Measurements from ENCODE around the gene SH3GLB1. TPM values are rescaled to one million over a fixed set of nuclear protein-coding genes. Genes with fewer than 3 reads are reported as not detected.

SH3GLB1 gene
- total RNA-seq, 1 donor from 2014 or later: 138 TPM

DNA sequence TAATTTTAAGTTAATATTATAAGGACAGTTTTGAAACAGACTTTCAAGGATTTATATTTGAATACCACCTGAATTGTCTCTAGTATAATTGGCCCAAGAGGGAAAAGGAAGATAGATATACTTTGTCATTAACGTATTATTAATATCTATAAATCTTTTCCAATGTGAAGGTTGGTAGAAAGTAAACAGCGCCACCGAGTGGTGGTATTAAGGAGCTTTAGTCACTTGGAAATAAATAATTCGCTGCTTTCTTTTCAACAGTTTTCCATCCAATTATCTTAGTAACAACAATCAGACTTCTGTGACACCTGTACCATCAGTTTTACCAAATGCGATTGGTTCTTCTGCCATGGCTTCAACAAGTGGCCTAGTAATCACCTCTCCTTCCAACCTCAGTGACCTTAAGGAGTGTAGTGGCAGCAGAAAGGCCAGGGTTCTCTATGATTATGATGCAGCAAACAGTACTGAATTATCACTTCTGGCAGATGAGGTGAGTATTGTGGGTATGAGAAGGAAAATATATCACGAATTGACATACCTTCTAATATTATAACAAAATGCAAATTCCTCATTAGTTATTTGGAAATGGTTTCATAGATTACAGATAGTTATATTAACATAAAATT lies 37.7 kb downstream of the SH3GLB1 start:
- Mint-ChIP-seq H3K4me3 (ENCODE audit: unreplicated experiment) (no peak overlapping the region), H3K36me3 (ENCODE audit: low read depth, unreplicated experiment) (peaks cover 8% of the 10 kb centered on the region), H3K9me3 (ENCODE audit: unreplicated experiment) (no peaks in the 10 kb centered on the region), H3K4me1 (ENCODE audit: low read depth, unreplicated experiment) (peaks cover under 1% of the 10 kb centered on the region), H3K27ac (ENCODE audit: unreplicated experiment) (no peak overlapping the region), H3K27me3 (ENCODE audit: low read depth, unreplicated experiment) (no peaks in the 10 kb centered on the region)
- Histone ChIP-seq H4K20me1 (ENCODE audit: insufficient read depth, low read length) (peaks cover 18% of the 10 kb centered on the region), H3K9me3 (ENCODE audit: insufficient read depth, low read depth, low read length) (no peaks in the 10 kb centered on the region), H3K27me3 (ENCODE audit: insufficient read depth, low read length) (no peaks in the 10 kb centered on the region), H3K79me2 (ENCODE audit: insufficient read depth, low read length) (no peaks in the 10 kb centered on the region), H3K4me2 (ENCODE audit: low read length) (no peak overlapping the region), H3K9ac (ENCODE audit: low read length) (no peak overlapping the region), H3K4me3 (ENCODE audit: insufficient read depth, low read depth, low read length) (no peak overlapping the region), H3K27ac (ENCODE audit: low read depth, low read length) (no peak overlapping the region), H3K36me3 (ENCODE audit: insufficient read depth, low read length) (peaks cover 48% of the 10 kb centered on the region), H3K4me1 (ENCODE audit: insufficient read depth, low read length) (no peaks in the 10 kb centered on the region), H2AFZ (ENCODE audit: low read depth, low read length) (no peak overlapping the region)
- DNase-seq (ENCODE audit: low read depth) (no peak), FAIRE-seq (no peak)
- TF ChIP-seq, protein P1, sequence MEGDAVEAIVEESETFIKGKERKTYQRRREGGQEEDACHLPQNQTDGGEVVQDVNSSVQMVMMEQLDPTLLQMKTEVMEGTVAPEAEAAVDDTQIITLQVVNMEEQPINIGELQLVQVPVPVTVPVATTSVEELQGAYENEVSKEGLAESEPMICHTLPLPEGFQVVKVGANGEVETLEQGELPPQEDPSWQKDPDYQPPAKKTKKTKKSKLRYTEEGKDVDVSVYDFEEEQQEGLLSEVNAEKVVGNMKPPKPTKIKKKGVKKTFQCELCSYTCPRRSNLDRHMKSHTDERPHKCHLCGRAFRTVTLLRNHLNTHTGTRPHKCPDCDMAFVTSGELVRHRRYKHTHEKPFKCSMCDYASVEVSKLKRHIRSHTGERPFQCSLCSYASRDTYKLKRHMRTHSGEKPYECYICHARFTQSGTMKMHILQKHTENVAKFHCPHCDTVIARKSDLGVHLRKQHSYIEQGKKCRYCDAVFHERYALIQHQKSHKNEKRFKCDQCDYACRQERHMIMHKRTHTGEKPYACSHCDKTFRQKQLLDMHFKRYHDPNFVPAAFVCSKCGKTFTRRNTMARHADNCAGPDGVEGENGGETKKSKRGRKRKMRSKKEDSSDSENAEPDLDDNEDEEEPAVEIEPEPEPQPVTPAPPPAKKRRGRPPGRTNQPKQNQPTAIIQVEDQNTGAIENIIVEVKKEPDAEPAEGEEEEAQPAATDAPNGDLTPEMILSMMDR (IDR thresholded peaks at IDR 0.05; ENCODE audit: insufficient read depth, low read depth, low read length): peak; percentile 64
- TF ChIP-seq EZH2 (IDR thresholded peaks at IDR 0.05; ENCODE audit: insufficient read depth, low read length): no peak

GRCh38 chr1:86747304-86747703 lies 42.9 kb downstream of the SH3GLB1 start:
- H3K36me3 Mint-ChIP-seq (ENCODE audit: low read depth, unreplicated experiment): peaks cover 4% of the 10 kb centered on the region
- peaks cover 22% of the 10 kb centered on the region for H3K4me1 Mint-ChIP-seq (ENCODE audit: low read depth, unreplicated experiment)
- Histone ChIP-seq H4K20me1 (ENCODE audit: insufficient read depth, low read length) (peaks cover 8% of the 10 kb centered on the region), H3K36me3 (ENCODE audit: insufficient read depth, low read length) (peaks cover 22% of the 10 kb centered on the region), H3K9me3 (ENCODE audit: insufficient read depth, low read depth, low read length) (no peaks in the 10 kb centered on the region), H3K9ac (ENCODE audit: low read length) (no peak overlapping the region), H3K27me3 (ENCODE audit: insufficient read depth, low read length) (no peaks in the 10 kb centered on the region), H2AFZ (ENCODE audit: low read depth, low read length) (no peak overlapping the region), H3K4me1 (ENCODE audit: insufficient read depth, low read length) (no peaks in the 10 kb centered on the region), H3K79me2 (ENCODE audit: insufficient read depth, low read length) (no peaks in the 10 kb centered on the region), H3K27ac (ENCODE audit: low read depth, low read length) (no peak overlapping the region), H3K4me3 (ENCODE audit: insufficient read depth, low read depth, low read length) (no peak overlapping the region), H3K4me2 (ENCODE audit: low read length) (no peak overlapping the region)
- no peak overlapping the region for H3K4me3 Mint-ChIP-seq (ENCODE audit: unreplicated experiment)
- H3K9me3 Mint-ChIP-seq (ENCODE audit: unreplicated experiment): no peaks in the 10 kb centered on the region
- TF ChIP-seq, protein P1 (IDR thresholded peaks at IDR 0.05; ENCODE audit: insufficient read depth, low read depth, low read length): no peak
- no peak for TF ChIP-seq EZH2 (IDR thresholded peaks at IDR 0.05; ENCODE audit: insufficient read depth, low read length)
- no peak overlapping the region for H3K27ac Mint-ChIP-seq (ENCODE audit: unreplicated experiment)
- H3K27me3 Mint-ChIP-seq (ENCODE audit: low read depth, unreplicated experiment): no peaks in the 10 kb centered on the region
- FAIRE-seq (peak; percentile 50), DNase-seq (ENCODE audit: low read depth) (no peak)

GRCh38 chr1:86748622-86749373 lies 44.4 kb downstream of the SH3GLB1 start:
- Histone ChIP-seq H3K9ac (ENCODE audit: low read length) (no peak overlapping the region), H3K4me2 (ENCODE audit: low read length) (no peak overlapping the region), H3K27ac (ENCODE audit: low read depth, low read length) (no peak overlapping the region), H3K4me1 (ENCODE audit: insufficient read depth, low read length) (no peaks in the 10 kb centered on the region), H3K9me3 (ENCODE audit: insufficient read depth, low read depth, low read length) (no peaks in the 10 kb centered on the region), H3K36me3 (ENCODE audit: insufficient read depth, low read length) (peaks cover 12% of the 10 kb centered on the region), H3K27me3 (ENCODE audit: insufficient read depth, low read length) (no peaks in the 10 kb centered on the region), H3K79me2 (ENCODE audit: insufficient read depth, low read length) (no peaks in the 10 kb centered on the region), H3K4me3 (ENCODE audit: insufficient read depth, low read depth, low read length) (no peak overlapping the region), H2AFZ (ENCODE audit: low read depth, low read length) (no peak overlapping the region), H4K20me1 (ENCODE audit: insufficient read depth, low read length) (peaks cover 8% of the 10 kb centered on the region)
- no peak for DNase-seq (ENCODE audit: low read depth)
- Mint-ChIP-seq H3K27me3 (ENCODE audit: low read depth, unreplicated experiment) (no peaks in the 10 kb centered on the region), H3K36me3 (ENCODE audit: low read depth, unreplicated experiment) (peaks cover 4% of the 10 kb centered on the region), H3K4me3 (ENCODE audit: unreplicated experiment) (no peak overlapping the region), H3K27ac (ENCODE audit: unreplicated experiment) (no peak overlapping the region), H3K9me3 (ENCODE audit: unreplicated experiment) (no peaks in the 10 kb centered on the region), H3K4me1 (ENCODE audit: low read depth, unreplicated experiment) (peaks cover 26% of the 10 kb centered on the region)
- TF ChIP-seq, protein P1 (IDR thresholded peaks at IDR 0.05; ENCODE audit: insufficient read depth, low read depth, low read length): no peak
- TF ChIP-seq EZH2 (IDR thresholded peaks at IDR 0.05; ENCODE audit: insufficient read depth, low read length): no peak
- no peak for FAIRE-seq
